Esophagus squamous epithelium (tissue), 5 donors: ENCODE results near the gene CTNND2. TPM values are rescaled to one million over a fixed set of nuclear protein-coding genes. Genes with fewer than 3 reads are reported as not detected.
"Not testable (repeated sequence)": the region's sequence is repeated elsewhere in the genome, so short reads cannot be mapped to it uniquely, and the experiment has no call there.

Source experiments
- DNase-seq: peaks from one replicate; lab custom pipeline; 2025; lab: John Stamatoyannopoulos, UW
- H3K27ac ChIP-seq, 4 donors: fragments of 200-600 bp; sonication (generic); one replicate each; pipeline ENCODE4 v1.5.1; 2016 to 2019; ENCODE audit warnings: mild to moderate bottlenecking in 1 of 4
- H3K27me3 ChIP-seq, 4 donors: fragments of 200-600 bp; sonication (generic); 1 replicate in 3 of 4; 2 replicates in 1 of 4; pipeline versions ENCODE4 v1.5.1 to v1.6.0; 2017 to 2021; ENCODE audit warnings: antibody characterized with exemption in 1 of 4
- H3K36me3 ChIP-seq, 3 donors: fragments of 200-600 bp; sonication (generic); one replicate each; pipeline ENCODE4 v1.5.1; 2016 to 2019
- H3K4me1 ChIP-seq, 3 donors: fragments of 200-600 bp; sonication (generic); one replicate each; pipeline ENCODE4 v1.5.1; 2017 to 2019
- H3K4me3 ChIP-seq, 4 donors: fragments of 200-600 bp; sonication (generic); 1 replicate in 3 of 4; 2 replicates in 1 of 4; pipeline ENCODE4 v1.5.1; 2016 to 2019; ENCODE audit warnings: mild to moderate bottlenecking in 2 of 4, moderate library complexity in 1 of 4
- H3K9me3 ChIP-seq, 3 donors: fragments of 200-600 bp; sonication (generic); one replicate each; pipeline ENCODE4 v1.5.1; 2016 to 2019
- CTCF ChIP-seq, 6 experiments: fragments of 450-650 bp in 4 of 6; fragments of 200-600 bp in 2 of 6; sonication (generic) in 2 of 6; IDR thresholded peaks; one replicate each; pipeline ENCODE4 v1.5.1; 2016 to 2019; ENCODE audit warnings: antibody characterized with exemption in 6 of 6, mild to moderate bottlenecking in 4 of 6, moderate library complexity in 4 of 6
- POLR2A ChIP-seq, 4 donors: fragments of 450-650 bp; IDR thresholded peaks; one replicate each; pipeline ENCODE4 v1.6.1; 2017; ENCODE audit warnings: antibody characterized with exemption in 4 of 4, mild to moderate bottlenecking in 4 of 4, moderate library complexity in 3 of 4
- WGBS, 2 donors: methylation state at CpG; one replicate each; pipeline ENCODE4 v1.1.5; 2018; 5-methylcytosine and 5-hydroxymethylcytosine counted together
- intact Hi-C: fragments of 100-400 bp; cut with DNase I; formaldehyde crosslinking; loops from one replicate; pipeline ENCODE4 v1.15.0; 2022
- total RNA-seq, 4 donors: library from RNA; depleted of rRNA; stranded (reverse); fragments of >200 nt; gene quantifications; one replicate each; pipeline ENCODE4 v1.1.0, GENCODE V29; 2016
- donor health status: DM: yes; HTN: yes; CAD: no.

Gene CTNND2
- total RNA-seq, 4 donors from 2014 or later, result 0.38 to 0.50 TPM; not detected in 2

- TF ChIP-seq CTCF (IDR thresholded peaks at IDR 0.05), result no peak
- no peak for TF ChIP-seq POLR2A (IDR thresholded peaks at IDR 0.05)
- H3K36me3 ChIP-seq, result no peaks in the 10 kb centered on the region
- no peaks in the 10 kb centered on the region for H3K9me3 ChIP-seq
- 35 to 36% methylated on average over 2 of the region's 2 CpGs for WGBS, 2 donors
- no peak overlapping the region for H3K27ac ChIP-seq
- H3K4me3 ChIP-seq, result no peak overlapping the region
- H3K4me1 ChIP-seq, result peaks cover 0 to 23% (median 0%) of the 10 kb centered on the region in 3 donors
- intact Hi-C loops, result no loop called here
- no peak for DNase-seq
- H3K27me3 ChIP-seq, result peaks cover 0 to 3% (median 0%) of the 10 kb centered on the region in 4 donors
Measured at GRCh38 chr5:11851416-11851815, 52.8 kb downstream of the CTNND2 start.

- WGBS, 2 donors, result 25 to 59% methylated on average over 1 of the region's 1 CpG
- intact Hi-C loops, result not testable (repeated sequence)
Measured at GRCh38 chr5:11828566-11828965, 75.7 kb downstream of the CTNND2 start.

GRCh38 chr5:11822598-11822997 lies 81.6 kb downstream of the CTNND2 start:
- intact Hi-C loops, result no loop called here
- TF ChIP-seq POLR2A (IDR thresholded peaks at IDR 0.05), result no peak
- no peak for TF ChIP-seq CTCF (IDR thresholded peaks at IDR 0.05)
- no peak for DNase-seq
- Histone ChIP-seq H3K36me3 (no peaks in the 10 kb centered on the region), H3K27ac (no peak overlapping the region), H3K4me3 (no peak overlapping the region), H3K4me1 (no peaks in the 10 kb centered on the region), H3K9me3 (no peaks in the 10 kb centered on the region), H3K27me3 (no peaks in the 10 kb centered on the region)
- 96 to 100% methylated on average over 1 of the region's 1 CpG for WGBS, 2 donors

More at GRCh38 chr5:11828566-11828965, 75.7 kb downstream of the CTNND2 start:
- peaks cover 0 to 20% (median 0%) of the 10 kb centered on the region in 3 donors for H3K9me3 ChIP-seq
- H3K36me3 ChIP-seq, DNase-seq, H3K4me1 ChIP-seq, H3K4me3 ChIP-seq, H3K27me3 ChIP-seq, H3K27ac ChIP-seq: not testable (repeated sequence)

GRCh38 chr5:11815916-11816315 lies 88.3 kb downstream of the CTNND2 start:
- DNase-seq, result no peak

GRCh38 chr5:11815481-11815880 lies 88.8 kb downstream of the CTNND2 start:
- H3K4me3 ChIP-seq, result no peak overlapping the region
- H3K9me3 ChIP-seq, result no peaks in the 10 kb centered on the region
- H3K36me3 ChIP-seq, result no peaks in the 10 kb centered on the region
- WGBS, 2 donors, result 75 to 77% methylated on average over 2 of the region's 3 CpGs
- DNase-seq, result no peak
- TF ChIP-seq POLR2A (IDR thresholded peaks at IDR 0.05) (no peak), CTCF (IDR thresholded peaks at IDR 0.05) (no peak)
- intact Hi-C loops, result no loop called here
- no peaks in the 10 kb centered on the region for H3K27me3 ChIP-seq
- H3K27ac ChIP-seq, result no peak overlapping the region
- H3K4me1 ChIP-seq, result no peaks in the 10 kb centered on the region

More at GRCh38 chr5:11815916-11816315, 88.3 kb downstream of the CTNND2 start:
- intact Hi-C loops, result no loop called here
- no peak overlapping the region for H3K27ac ChIP-seq
- 100% methylated on average over 1 of the region's 7 CpGs; no CpG with 5 or more reads in 1 of the 2 donors for WGBS, 2 donors
- no peaks in the 10 kb centered on the region for H3K4me1 ChIP-seq
- no peaks in the 10 kb centered on the region for H3K36me3 ChIP-seq
- H3K27me3 ChIP-seq, result no peaks in the 10 kb centered on the region
- no peak overlapping the region for H3K4me3 ChIP-seq
- TF ChIP-seq CTCF (IDR thresholded peaks at IDR 0.05), result no peak
- no peak for TF ChIP-seq POLR2A (IDR thresholded peaks at IDR 0.05)
- H3K9me3 ChIP-seq, result no peaks in the 10 kb centered on the region

GRCh38 chr5:11814373-11814772 lies 89.9 kb downstream of the CTNND2 start:
- no peaks in the 10 kb centered on the region for H3K36me3 ChIP-seq
- no peak overlapping the region for H3K27ac ChIP-seq
- no peak for DNase-seq
- 71 to 75% methylated on average over 4 of the region's 4 CpGs for WGBS, 2 donors
- no peak overlapping the region for H3K4me3 ChIP-seq
- no peaks in the 10 kb centered on the region for H3K9me3 ChIP-seq
- no peak for TF ChIP-seq CTCF (IDR thresholded peaks at IDR 0.05)
- H3K4me1 ChIP-seq, result no peaks in the 10 kb centered on the region
- H3K27me3 ChIP-seq, result no peaks in the 10 kb centered on the region
- intact Hi-C loops, result no loop called here
